Measurements from ENCODE around the gene CPEB4.

CPEB4 gene

DNA sequence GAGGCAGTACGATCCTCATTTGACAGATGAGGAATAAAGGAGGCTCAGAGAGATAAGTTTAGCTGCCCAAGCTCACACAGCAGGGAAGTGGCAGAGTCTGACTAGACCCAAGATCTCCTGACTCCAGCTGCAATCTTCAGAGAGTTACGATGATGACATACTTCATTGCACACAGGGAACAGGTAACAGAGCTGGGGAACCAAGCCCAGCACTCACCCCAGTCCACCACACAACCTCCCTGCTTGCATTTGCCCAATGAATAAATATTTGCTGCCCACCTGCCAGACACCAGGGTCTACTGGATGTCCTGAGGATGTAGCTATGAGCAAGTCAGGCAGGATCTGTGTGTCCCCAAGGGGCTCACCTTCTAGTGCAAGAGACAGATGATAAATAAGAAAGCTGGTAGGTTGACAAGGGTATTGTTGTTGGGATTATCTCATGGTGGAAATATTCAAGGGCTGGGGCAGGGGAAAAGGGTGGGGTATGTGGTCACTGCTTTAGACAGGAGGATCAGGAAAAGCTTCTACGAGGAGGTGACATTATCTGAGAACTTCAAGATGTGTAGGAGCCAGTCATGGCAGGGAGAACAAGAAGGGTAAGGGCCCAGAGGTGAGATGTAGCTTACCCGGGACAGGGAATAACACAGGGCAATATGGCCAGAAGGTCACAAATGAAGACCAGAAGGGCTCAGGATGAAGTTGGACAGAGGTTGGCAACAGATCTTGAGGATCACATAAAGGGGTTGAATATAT, 28.6 kb upstream of the CPEB4 start:
- no peak for DNase-seq

- no peak for DNase-seq
These were observed 26.1 kb upstream of the CPEB4 start for GRCh38 chr5:173862047-173862477.

GRCh38 chr5:173863359-173863758, 24.8 kb upstream of the CPEB4 start:
- no peak for DNase-seq

GRCh38 chr5:173864126-173865050, 23.8 kb upstream of the CPEB4 start:
- no peak for DNase-seq

GRCh38 chr5:173866243-173866857, 21.8 kb upstream of the CPEB4 start:
- no peak for DNase-seq

DNA sequence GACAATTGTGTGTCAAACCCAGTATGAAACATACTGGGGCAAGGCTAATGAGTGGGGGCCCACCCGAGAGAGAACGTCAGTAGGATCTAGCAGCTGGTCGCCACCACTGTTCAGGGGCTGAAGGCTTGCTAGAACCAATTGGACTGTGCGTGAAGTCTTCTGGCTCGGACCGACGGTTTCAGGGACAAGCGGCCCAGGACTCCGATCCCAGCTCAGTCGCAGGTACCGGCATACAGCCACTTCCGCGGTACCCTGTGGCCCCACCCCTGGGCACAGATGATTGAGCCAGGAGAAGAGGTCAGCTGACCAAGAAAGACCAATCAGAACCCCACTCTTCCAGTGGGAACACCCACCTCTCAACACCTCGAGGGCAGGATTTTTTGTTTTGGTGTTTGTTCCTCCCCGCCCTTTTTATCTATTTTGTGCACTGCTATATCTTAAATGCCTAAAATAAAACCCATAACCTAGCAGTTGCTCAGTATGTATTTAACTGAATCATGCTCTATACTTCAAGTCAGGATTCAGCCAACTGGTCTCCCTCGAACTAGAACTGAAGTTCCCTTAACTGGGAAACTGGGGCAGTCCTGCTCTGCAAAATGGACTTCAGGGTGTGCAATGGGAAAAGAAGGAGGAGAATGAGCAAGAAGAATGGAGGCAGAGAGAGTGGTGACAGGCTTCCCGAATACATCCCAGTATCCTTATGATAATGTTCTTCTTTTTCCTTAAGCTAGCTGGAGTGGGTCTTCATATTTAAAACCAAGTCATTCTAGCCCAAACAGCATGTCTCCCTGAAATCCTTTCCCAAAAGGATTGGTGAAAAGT, 21.1 kb upstream of the CPEB4 start:
- DNase-seq: no peak

- no peak for DNase-seq
These were observed 19.9 kb upstream of the CPEB4 start for GRCh38 chr5:173868096-173868880.

DNA sequence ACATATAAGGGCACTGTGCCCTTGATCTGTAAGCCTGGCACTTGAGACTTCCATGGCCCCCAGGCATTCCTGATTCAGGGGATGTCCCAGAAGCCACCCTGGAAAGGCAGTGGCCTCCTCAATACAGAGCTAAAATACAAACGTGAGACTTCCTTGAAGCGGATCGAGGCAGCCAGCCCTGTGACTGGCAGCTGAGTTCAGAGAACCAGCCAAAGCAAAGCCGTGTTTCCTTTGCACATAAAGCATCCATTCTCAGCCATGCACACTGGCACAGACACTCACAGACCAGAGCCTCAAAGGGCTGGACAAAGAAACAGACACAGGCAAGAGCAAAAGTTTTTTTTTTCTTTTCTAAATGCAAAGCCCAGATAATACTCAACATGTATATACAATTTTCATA, 18.8 kb upstream of the CPEB4 start:
- no peak for DNase-seq

DNA sequence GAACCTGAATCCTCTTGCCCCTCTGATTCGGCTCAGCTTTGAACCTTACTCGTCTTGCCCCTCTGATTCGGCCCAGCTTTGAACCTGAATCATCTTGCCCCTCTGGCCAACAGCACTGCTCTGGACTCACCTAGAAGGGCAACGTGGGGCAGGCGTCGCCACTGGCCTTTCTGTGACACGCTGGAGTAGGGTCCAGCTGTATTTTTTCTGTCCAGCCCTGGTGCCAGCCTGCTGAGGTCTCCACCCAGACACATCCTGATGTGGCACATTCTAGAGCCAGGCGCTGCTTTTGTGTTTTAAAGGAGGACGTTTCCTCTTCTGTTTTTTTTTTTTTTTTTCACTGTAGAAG, 15.2 kb upstream of the CPEB4 start:
- no peak for DNase-seq

- no peak for DNase-seq
These were observed 14.7 kb upstream of the CPEB4 start for GRCh38 chr5:173873306-173873922.

GRCh38 chr5:173875189-173875588, 13.0 kb upstream of the CPEB4 start:
- no peak for DNase-seq

- no peak for DNase-seq
These were observed 9.8 kb upstream of the CPEB4 start for GRCh38 chr5:173878224-173878967.

- no peak for DNase-seq
These were observed 7.7 kb upstream of the CPEB4 start for GRCh38 chr5:173880306-173880985.

DNA sequence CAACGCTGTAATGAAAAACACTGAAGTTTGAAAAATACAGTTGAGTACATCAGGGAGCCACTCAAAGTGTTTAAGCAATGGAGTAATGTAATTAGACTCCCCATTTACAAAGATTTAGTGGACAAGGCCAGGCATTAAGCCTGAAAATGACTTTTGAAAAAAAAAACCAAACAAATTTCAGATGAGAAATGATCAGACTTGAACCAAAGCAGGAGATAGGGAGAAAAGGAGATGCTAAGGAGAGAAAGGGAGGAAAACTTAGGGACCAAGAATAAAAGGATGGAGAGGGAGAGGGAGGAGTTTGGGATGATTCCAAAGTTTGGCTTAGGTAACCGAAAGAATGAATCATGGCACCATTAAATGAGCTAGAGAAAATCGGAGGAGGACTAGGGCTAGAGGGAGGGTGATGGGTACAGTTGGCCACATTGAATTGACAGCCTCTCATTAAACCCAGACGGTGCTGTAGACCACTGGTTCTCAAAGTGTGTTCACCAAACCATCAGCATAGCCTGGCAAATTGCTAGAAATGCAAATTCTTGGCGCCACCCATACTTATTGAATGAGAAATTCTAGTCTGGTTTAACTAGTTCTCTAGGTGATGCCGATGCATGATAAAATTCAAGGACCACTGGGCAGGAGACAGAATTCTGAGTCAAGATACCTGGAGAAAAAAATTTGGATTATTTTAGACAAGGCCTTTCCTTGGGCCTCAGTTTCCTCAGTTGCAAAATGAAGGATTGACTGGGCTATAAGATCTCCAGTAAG, 6.2 kb upstream of the CPEB4 start:
- DNase-seq: no peak

GRCh38 chr5:173882632-173883031, 5.5 kb upstream of the CPEB4 start:
- DNase-seq: peak in 1 of 5 experiments; percentile 8

GRCh38 chr5:173883347-173883924, 4.7 kb upstream of the CPEB4 start:
- DNase-seq: no peak

DNA sequence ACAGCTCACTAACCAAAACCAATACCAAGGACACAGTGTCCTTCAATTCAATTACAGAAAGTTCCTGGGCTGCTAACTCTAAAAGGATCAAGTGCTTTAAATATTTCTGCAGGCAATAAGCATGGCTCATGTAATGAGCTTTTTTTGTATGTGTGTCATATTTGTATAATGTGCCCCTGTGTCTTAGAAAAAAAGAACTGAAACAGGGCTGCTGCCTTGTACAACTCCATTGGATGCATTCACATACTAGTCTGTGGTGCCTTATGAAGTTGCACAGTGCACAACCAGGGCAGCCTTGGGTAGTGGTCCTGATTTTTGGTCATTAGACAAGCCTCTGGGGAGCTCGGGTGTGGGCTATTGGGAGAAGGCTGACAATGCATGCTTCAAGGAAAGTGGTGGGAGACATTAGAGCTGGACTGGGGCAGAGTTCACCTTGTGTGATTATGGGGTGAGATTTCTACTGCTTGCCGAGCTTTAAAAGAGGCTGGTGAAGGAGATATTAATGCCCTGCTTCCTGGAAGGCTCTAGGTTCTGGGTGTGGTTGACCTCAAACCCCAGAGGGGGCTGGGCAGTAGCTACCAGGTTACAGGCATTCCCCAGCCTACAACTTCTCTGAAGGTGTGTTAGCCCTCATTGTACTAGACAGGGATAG, 3.6 kb upstream of the CPEB4 start:
- peak in 3 of 5 experiments; percentile 52 to 89 (median 55) for DNase-seq

DNA sequence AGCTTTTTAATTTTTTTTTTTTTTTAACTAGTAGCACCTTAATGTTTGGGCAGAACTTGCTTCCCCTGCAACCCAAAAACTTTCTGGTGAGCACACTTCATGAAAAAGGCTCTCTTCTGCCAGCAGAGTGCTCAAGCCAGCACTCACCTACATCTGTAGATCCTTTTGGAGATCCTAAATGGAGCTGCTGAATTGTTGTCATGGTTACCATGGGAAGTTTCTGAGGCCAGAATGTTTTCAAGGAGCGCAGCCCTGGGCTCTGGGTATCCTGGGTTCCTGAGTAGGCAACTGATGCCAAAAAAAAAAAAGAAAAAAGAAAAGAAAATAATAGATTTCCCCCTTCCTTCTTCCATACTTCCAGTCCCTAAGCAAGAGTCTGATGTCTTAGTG, 3.1 kb upstream of the CPEB4 start:
- DNase-seq: no peak
